Activated T-helper 1 cell treated with anti-CD3 and anti-CD28 coated beads, Interleukin-2, amount 50 U/mL, for 16 hours (primary cell): ENCODE measurements around the gene TNFSF4.
"Not testable (repeated sequence)": the region's sequence is repeated elsewhere in the genome, so short reads cannot be mapped to it uniquely, and the experiment has no call there.

Experiments used
- DNase-seq, 2 donors: peaks; one replicate each; pipeline ENCODE4 v3.0.0-alpha.2; 2020; ENCODE audit warnings: low read depth in 1 of 2, low spot score in 1 of 2

Gene TNFSF4

DNA sequence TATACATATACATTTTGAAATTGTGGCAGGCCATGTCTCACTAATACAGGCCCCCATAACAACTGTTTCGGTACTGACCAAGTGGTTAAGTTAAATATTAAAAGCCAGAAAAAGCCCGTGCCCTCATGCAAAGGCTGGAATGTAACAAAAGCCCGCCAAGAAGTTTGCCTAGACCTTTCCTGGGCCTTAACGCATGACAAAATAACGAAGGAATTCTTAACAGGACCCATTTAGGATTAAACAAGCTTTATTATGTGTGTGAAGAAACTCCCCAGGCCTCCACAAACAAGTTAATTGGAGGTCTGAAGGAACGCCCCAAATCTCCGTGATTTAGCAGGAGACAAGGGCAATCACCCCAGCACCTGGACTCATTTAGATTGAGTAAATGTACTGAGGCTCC lies 42.4 kb downstream of the TNFSF4 start:
- no peak for DNase-seq

DNA sequence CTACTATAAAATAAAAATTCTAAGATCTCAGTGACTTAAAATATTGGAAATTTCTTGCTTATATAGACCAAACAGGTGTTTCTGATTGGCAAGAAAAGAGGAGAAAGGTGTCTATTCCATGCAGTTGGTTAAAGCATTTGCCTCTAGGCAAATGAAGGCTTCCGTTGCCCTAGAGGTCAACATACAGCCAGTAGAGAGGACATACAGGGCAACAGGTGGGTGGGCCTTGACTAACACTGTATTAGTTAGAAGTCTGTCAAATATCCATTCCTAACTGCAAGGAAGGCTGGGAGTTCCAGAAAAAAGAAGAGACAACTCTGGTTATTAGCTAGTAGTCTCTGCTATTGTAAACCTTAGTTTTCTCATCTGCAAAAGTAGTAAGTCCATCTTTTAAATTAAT lies 43.0 kb downstream of the TNFSF4 start:
- DNase-seq: no peak

DNA sequence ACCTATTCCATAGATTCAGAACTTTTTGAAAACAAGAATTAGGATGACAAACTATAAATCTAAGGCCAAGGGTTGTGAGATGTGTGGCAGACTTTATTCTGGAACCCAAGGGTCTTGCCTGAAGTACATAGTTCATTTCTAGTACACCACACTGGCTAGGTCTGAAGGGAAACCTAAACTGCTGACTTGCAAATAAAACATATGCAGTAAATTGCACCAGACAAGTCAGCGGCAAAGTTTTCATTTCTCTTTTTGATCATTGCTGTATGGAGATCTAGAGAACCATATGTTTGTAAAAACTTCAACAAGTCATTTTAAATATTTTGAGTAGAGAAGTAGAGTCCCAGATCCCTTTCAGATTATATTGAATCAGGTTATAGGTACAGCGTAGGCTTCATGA lies 43.9 kb downstream of the TNFSF4 start:
- no peak for DNase-seq

DNA sequence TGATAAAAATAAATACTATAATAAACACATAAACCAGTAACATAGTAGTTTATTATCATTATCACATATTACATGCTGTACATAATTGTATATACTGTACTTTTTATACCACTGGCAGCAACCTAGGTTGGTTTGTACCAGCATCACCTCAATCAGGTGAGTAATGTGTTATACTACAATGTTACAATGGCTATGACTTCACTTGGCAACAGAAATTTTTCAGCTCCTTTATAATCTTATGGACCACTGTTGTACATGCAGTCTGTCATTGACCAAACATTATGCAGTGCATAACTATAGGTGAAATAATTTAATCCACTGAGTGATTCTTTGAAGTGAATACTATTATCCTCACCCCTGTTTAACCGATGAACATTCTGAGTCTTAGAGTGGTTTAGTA lies 44.5 kb downstream of the TNFSF4 start:
- DNase-seq: no peak

DNA sequence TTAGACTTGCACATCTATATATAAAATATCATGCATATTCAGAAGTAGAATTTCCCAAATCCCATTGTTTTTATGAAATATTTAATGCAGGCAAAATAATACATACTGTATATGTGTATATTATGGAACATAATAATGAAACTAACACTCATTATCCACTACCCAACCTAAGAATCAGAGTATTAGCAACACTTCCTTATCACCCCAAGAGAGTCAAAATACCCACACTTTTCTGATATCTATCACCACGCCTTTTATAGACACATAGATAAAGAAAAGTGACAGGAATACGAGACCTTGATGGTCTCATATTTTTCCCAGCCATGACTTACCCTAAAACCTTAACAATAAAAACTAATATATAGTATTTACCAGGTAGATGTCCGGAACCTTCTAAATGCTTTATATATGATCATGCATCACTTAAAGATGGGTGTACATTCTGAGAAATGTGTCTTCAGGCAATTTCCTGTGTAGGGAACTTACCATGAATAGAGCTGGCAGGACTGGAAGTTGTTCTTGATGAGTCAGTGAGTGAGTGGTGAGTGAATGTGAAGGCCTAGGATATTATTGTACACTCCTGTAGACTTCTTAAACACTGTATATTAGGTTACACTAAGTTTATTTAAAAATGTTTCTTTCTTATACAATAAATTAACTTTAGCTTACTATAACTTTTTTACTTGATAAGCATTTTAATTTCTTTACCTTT lies 45.5 kb downstream of the TNFSF4 start:
- DNase-seq: no peak

DNA sequence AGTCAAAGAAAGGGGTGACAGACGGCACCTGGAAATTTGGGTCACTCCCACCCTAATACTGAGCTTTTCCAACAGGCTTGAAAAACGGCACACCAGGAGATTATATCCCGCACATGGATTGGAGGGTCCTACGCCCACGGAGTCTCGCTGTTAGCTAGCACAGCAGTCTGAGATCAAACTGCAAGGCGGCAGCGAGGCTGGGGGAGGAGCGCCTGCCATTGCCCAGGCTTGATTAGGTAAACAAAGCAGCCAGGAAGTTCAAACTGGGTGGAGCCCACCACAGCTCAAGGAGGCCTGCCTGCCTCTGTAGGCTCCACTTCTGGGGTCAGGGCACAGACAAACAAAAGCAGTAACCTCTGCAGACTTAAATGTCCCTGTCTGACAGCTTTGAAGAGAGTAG lies 53.2 kb downstream of the TNFSF4 start:
- not testable (repeated sequence) for DNase-seq

DNA sequence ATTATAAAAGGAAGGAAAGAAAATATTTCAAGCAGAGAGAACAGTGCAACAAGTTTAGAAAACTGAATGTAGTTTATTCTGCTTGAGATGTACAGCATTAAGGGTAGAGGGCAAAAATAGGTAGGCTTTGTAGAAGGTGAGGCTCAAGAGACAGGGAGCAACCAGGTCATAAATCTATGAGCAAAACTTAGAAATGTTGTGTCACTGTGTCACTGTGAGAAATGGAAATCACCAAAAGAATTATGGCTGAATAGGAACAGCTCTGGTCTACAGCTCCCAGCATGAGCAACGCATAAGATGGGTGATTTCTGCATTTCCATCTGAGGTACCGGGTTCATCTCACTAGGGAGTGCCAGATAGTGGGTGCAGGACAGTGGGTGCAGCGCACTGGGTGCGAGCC lies 53.6 kb downstream of the TNFSF4 start:
- DNase-seq: no peak

DNA sequence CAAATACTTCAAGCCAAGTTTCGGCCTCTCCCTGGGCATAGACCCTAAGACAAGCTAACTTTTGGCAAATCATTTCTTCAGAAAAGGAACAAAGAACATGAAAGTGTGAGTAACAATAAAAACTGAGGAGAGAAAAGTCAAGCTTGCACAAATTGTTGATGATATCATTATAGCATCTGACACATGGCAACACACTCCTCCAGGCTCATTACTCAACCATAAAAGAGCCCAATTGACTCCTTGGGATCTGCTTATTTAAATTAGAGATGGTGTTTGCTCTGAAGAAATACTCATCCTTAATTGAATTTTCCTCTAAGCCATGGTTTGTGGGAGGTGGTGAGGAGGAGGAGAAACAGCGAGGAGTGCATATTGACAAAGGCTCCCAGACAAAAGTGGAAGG lies 54.5 kb downstream of the TNFSF4 start:
- no peak for DNase-seq

DNA sequence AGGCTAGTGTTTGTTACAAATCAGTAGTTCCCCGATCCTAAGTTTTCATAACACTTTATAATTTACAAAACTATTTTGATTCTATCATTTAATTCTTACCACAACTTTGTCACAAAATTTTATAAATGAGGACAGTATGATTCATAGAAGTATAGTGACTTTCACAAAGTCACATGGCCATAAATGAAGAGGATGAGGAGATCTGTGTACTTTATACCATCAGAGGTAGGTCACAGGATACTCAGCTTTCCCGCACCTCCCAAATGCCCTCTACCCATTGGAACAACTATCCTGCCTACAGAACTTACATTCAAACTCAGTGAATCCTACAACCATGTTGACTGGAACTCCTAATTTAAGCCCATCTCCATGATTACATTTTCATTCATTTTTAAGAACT lies 56.3 kb downstream of the TNFSF4 start:
- no peak for DNase-seq

DNA sequence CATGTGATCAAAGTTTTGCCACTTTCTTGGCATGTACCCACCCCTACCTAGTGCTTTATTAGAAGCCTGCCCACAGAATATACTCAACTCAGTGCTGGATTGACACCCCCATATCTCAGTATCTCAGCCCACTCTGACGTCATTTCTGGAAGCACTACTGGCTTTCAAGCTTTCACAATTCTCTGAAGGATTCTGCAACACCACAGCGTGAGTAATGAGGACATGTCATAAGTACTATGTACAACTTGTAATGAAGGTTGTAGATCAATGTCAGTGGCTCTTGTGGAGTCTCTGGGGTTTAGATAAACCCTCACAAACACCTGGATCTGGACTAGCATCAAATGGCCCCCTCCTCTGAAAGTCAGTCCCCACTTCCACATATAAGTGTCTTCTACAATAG lies 57.2 kb downstream of the TNFSF4 start:
- no peak for DNase-seq

DNA sequence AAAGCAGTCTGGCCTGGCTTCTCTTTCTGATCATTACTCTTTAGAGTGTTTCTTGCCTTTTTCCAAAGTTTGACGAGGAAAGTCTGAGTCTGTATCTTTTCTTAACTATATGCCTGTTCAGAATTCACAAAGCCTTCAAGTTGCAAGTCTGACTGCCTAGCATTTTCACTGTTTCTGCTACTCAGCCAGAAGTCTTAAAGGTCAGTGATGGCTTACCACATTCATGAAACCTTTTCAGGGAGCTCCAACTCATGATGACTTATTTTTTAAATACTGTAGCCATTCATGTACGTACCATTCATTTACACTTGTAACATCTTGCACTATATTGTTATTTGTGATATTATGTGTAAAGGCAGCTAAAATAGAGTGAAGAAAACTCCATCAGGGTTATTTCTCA lies 58.2 kb downstream of the TNFSF4 start:
- no peak for DNase-seq

DNA sequence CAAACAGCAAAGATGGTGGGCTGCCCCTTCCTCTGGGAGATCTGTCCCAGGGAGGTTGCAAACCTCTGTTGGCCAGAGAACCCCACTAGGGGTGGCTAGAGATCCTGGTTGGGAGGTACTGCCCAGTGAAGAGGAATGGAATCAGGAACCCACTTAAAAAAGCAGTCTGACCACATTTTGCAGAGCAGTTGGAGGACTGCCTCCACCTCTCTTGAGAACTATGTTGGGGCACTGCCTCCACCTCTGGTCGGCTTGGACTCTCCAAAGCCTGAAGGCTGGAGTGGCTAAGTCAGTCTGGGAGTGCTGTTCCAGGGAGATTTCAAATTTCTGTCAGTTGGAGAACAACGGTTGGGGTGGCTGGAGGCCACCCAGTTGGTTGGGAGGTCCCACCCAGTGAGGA lies 58.6 kb downstream of the TNFSF4 start:
- DNase-seq: no peak

DNA sequence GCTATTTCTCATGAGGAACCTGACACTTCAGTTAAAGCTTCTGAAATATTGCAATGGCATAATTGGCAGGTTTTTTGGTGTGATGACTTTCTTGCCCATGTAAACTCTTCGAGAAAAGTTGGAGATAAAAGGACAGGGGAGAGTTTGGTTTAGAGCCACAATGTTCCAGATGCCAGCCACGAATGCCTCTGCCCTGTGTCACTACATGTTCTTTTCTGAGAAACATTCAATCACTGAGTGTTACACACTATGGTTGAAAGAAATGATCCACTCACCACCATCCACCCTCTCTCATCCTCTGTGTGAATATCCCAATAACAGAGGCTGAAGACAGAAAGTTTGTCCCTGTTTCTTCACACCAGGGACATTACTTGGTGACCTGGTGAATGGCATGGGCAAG lies 66.4 kb downstream of the TNFSF4 start:
- no peak for DNase-seq

DNA sequence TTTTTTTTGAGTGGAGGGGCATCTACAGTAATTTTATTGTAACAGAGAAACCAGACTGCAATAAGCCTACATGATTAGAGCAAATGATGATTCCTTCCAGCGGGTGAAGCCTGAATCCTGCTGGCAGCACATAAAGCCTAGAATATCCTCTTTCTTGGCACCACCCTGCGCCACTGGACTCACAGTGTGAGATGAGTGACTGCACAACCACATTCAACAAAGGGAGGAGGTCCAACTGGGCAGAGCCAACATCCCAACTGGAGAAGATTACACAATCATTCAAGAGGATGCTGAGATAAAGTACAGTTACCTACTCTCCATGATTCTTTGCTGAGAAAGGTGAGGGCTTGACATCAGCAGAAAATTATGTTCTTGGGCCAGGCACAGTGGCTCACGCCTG lies 67.4 kb downstream of the TNFSF4 start:
- DNase-seq: no peak

DNA sequence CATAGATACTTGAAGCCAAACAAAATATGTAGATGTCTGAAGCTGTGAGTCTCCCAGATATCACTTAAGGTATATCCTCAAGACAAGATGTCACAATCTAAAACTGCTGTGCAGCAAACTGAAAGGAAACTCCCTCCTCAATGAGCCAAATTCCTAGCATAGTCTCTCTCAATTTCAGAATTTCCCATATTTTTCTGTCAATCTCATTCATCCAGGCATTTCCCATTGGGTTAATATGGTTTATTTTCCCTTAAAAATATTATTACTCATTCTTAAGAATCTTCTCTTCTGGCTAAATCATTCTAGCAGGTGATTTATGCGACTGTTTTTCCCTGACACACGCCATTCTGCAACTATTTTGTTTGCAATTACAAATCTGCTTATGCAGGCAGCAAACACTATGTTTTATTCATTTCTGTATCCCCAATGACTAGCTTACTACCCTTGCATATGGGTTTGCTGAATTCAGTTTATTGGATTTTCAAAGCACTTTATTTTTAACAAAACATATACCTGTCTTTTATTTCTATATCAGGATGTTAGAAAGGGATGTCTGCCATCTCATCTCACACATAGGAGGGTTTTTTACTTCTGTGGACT lies 69.9 kb downstream of the TNFSF4 start:
- no peak for DNase-seq

DNA sequence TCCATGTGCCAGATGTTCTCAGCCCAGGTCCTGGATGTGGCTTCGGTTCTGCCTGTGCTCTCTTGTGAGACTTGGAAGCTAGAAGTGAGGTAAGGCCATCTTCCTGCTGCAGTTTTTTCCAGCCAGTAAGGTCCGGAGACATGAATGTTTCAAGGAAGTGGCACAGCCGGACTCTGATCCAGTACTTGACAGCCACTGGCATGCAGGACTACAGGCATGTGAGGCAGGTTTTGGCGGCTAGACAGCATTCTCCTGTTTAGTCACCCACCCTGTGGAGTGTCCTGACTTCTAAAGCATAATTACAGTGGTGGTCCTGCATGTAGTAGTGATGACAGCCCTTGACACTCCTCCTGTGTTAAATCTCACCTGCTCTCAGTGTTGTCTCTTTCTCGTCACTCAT lies 72.3 kb downstream of the TNFSF4 start:
- no peak for DNase-seq

DNA sequence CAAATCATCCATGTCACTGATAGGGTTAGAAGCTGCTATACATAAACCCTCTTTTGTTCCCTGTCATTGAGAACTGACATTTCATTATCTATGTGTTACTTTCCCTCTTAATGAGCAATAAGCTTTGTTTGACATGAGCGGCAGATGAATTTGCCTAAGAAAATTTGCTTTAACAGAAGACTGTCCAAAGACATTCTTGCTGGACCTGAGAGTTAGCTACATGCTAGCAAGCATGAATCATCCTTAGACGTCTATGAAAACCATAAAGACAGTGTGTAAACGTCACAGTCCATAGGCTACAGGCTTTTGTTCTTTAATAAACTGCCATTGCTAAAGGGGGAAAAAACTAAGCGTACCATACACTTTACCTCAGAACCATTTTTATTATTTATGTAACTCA lies 73.1 kb downstream of the TNFSF4 start:
- no peak for DNase-seq
